Activated naive CD8-positive, alpha-beta T cell treated with anti-CD3 and anti-CD28 coated beads, Interleukin-2, amount 50 U/mL, for 24 hours (primary cell): ENCODE results near the gene PAM.

Source experiments
- ATAC-seq: fragments of 150-1000 bp; cut with Tn5 transposase; one replicate; pipeline ENCODE4 v1.10.0; 2021
- DNase-seq: peaks from one replicate; pipeline ENCODE4 v3.0.0; 2021
- H3K27ac Mint-ChIP-seq: one replicate; pipeline ENCODE4 v1.8.0; 2021; ENCODE audit warnings: mild to moderate bottlenecking, mixed read lengths
- H3K27me3 Mint-ChIP-seq: one replicate; pipeline ENCODE4 v1.8.0; 2021; ENCODE audit warnings: mixed read lengths
- H3K36me3 Mint-ChIP-seq: one replicate; pipeline ENCODE4 v1.8.0; 2021; ENCODE audit warnings: low read depth, mixed read lengths
- H3K4me1 Mint-ChIP-seq: one replicate; pipeline ENCODE4 v1.8.0; 2021; ENCODE audit warnings: mixed read lengths
- H3K4me3 Mint-ChIP-seq: one replicate; pipeline ENCODE4 v1.8.0; 2021; ENCODE audit warnings: mild to moderate bottlenecking, moderate library complexity, mixed read lengths
- H3K9me3 Mint-ChIP-seq: one replicate; pipeline ENCODE4 v1.8.0; 2021; ENCODE audit warnings: mixed read lengths

Gene PAM

DNA sequence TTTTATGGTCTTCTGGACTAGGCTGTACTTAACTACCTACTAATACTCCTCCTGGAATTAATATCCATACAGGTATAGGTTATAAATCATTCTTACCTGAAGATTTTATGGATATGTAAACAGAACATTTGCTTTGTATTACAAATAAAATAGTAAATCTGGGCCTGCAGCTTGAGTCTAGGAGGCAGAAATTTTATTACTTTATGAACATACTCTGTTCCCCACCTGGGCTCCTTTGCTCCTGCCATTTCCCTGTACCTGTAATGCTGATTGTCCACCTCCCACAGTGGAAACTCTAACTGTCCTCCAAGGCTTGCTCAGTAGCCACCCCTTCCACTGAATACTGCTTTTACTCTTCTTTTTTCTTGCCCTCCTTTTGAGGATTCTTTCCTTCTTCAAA, 108.0 kb downstream of the PAM start:
- H3K27me3 Mint-ChIP-seq = peaks cover 16% of the 10 kb centered on the region
- DNase-seq = no peak
- peaks cover 14% of the 10 kb centered on the region for H3K36me3 Mint-ChIP-seq
- H3K4me1 Mint-ChIP-seq = peaks cover 13% of the 10 kb centered on the region
- H3K9me3 Mint-ChIP-seq = no peaks in the 10 kb centered on the region
- H3K27ac Mint-ChIP-seq = no peak overlapping the region
- no peak overlapping the region for H3K4me3 Mint-ChIP-seq
- ATAC-seq = no peak

GRCh38 chr5:102863764-102864560, 108.9 kb downstream of the PAM start:
- H3K4me3 Mint-ChIP-seq = no peak overlapping the region
- H3K9me3 Mint-ChIP-seq = no peaks in the 10 kb centered on the region
- peaks cover 17% of the 10 kb centered on the region for H3K36me3 Mint-ChIP-seq
- DNase-seq (no peak), ATAC-seq (no peak)
- no peak overlapping the region for H3K27ac Mint-ChIP-seq
- peaks cover 13% of the 10 kb centered on the region for H3K4me1 Mint-ChIP-seq
- H3K27me3 Mint-ChIP-seq = peaks cover 16% of the 10 kb centered on the region

DNA sequence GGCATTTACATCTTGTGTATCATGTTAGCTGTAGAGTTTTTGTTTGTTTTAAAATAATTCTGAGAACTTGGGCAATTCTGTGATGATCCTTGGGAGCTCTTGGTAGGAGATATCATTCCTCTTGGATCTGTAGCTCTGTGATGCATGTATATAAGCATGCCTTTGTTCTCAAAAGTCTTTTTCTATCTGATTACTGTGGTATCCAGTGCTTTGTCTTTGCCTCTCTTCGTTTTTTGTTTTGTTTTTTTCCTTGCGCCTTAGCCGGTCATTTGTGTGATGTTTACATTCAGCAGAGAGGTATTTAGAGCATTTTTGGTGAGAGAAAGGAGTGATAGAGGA, 110.0 kb downstream of the PAM start:
- Mint-ChIP-seq H3K27me3 (peaks cover 16% of the 10 kb centered on the region), H3K4me3 (peak overlapping the region; percentile 73), H3K9me3 (peaks cover 5% of the 10 kb centered on the region), H3K27ac (peak overlapping the region; percentile 24), H3K4me1 (peaks cover 13% of the 10 kb centered on the region), H3K36me3 (peaks cover 26% of the 10 kb centered on the region)
- DNase-seq = no peak
- ATAC-seq = no peak

- ATAC-seq (peak; percentile 98), DNase-seq (peak; percentile 59)
- Mint-ChIP-seq H3K27ac (peak overlapping the region; percentile 24), H3K36me3 (peaks cover 29% of the 10 kb centered on the region), H3K9me3 (peaks cover 5% of the 10 kb centered on the region), H3K4me1 (peaks cover 13% of the 10 kb centered on the region), H3K4me3 (peak overlapping the region; percentile 73), H3K27me3 (peaks cover 16% of the 10 kb centered on the region)
Measured at GRCh38 chr5:102865510-102866236, 110.6 kb downstream of the PAM start.

- H3K27ac Mint-ChIP-seq = no peak overlapping the region
- peaks cover 16% of the 10 kb centered on the region for H3K27me3 Mint-ChIP-seq
- peaks cover 13% of the 10 kb centered on the region for H3K4me1 Mint-ChIP-seq
- H3K4me3 Mint-ChIP-seq = peak overlapping the region; percentile 73
- peaks cover 29% of the 10 kb centered on the region for H3K36me3 Mint-ChIP-seq
- no peak for DNase-seq
- H3K9me3 Mint-ChIP-seq = peaks cover 5% of the 10 kb centered on the region
- no peak for ATAC-seq
Measured at GRCh38 chr5:102866237-102866600, 111.1 kb downstream of the PAM start.

- H3K4me1 Mint-ChIP-seq = peaks cover 13% of the 10 kb centered on the region
- H3K9me3 Mint-ChIP-seq = peaks cover 5% of the 10 kb centered on the region
- ATAC-seq (no peak), DNase-seq (no peak)
- no peak overlapping the region for H3K27ac Mint-ChIP-seq
- peaks cover 34% of the 10 kb centered on the region for H3K36me3 Mint-ChIP-seq
- H3K4me3 Mint-ChIP-seq = no peak overlapping the region
- peaks cover 16% of the 10 kb centered on the region for H3K27me3 Mint-ChIP-seq
Measured at GRCh38 chr5:102867992-102868662, 113.0 kb downstream of the PAM start.

DNA sequence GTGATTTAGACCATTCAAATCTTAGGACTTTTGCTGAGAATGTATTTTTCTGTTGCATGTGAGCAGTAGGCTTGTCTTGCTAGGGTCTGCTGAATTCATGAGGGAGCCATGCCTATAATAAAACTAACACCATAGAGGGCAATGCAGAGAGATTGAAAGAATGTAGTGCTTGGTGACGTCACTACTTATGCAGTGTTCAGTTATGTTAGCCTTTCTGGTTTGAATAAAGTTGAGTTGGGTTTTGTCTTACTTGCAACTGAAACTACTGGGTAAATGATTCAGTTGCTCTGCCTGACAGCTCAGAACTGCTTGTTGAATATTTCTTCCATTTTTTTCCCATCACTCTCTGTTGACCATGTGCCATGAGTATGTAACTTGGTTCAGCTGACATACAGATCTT, 114.1 kb downstream of the PAM start:
- Mint-ChIP-seq H3K27ac (no peak overlapping the region), H3K36me3 (peaks cover 40% of the 10 kb centered on the region), H3K4me3 (no peak overlapping the region), H3K27me3 (peaks cover 16% of the 10 kb centered on the region), H3K4me1 (peaks cover 13% of the 10 kb centered on the region), H3K9me3 (peaks cover 5% of the 10 kb centered on the region)
- DNase-seq (no peak), ATAC-seq (no peak)

DNA sequence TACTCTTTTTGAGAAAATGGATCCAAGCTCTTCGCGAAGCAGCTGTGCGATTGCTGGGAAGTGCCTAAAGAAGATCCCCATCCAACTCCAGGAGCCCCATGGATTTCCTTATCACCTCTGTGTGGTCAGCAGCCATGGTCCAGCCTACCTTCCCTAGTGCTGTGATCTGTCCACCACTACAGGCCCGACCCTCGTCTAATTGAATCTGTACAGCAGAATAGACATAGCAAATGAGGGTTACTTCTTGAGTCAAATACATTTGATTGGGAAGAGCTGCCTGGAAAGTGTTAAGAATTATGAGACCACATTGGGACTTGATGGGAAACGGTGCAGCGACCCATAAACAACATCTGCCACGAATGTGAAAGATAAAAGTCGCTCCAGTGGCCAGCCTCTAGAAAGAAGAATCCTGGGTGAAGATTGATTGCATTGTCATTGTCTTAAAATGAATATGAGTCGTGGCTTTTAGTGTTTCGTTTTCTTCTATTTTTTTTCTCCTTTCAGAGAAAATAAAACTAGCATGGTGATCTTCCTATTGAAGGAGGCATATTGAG, 118.4 kb downstream of the PAM start:
- Mint-ChIP-seq H3K27ac (no peak overlapping the region), H3K4me3 (no peak overlapping the region), H3K36me3 (peaks cover 34% of the 10 kb centered on the region), H3K9me3 (peaks cover 5% of the 10 kb centered on the region), H3K27me3 (no peaks in the 10 kb centered on the region), H3K4me1 (no peaks in the 10 kb centered on the region)
- ATAC-seq = no peak
- no peak for DNase-seq

- DNase-seq = no peak
- no peak for ATAC-seq
- peaks cover 5% of the 10 kb centered on the region for H3K9me3 Mint-ChIP-seq
Measured at GRCh38 chr5:102874054-102874453, 118.9 kb downstream of the PAM start.

DNA sequence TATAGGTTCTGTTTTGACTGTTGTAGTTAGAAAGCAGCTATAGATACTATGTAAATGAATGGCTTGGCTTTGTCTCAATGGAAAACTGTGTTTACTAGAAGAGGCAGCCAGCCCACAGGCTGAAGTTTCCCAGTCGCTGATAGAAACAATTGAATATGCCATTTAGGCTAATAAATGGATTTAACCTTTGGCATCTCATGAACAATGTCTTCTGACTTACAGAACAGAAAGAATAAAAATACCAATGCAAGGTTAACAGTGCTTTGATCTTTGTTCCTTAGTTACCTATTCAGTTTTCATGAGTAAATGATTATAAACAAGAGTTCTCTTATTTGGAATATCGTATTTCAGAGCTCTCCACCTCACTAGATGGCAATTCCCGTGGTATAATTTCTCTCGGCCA, 120.6 kb downstream of the PAM start:
- H3K36me3 Mint-ChIP-seq = peaks cover 23% of the 10 kb centered on the region
- no peaks in the 10 kb centered on the region for H3K4me1 Mint-ChIP-seq
- no peak overlapping the region for H3K4me3 Mint-ChIP-seq
- no peak overlapping the region for H3K27ac Mint-ChIP-seq
- no peaks in the 10 kb centered on the region for H3K27me3 Mint-ChIP-seq
- DNase-seq = no peak
- ATAC-seq = no peak
- no peaks in the 10 kb centered on the region for H3K9me3 Mint-ChIP-seq

More at GRCh38 chr5:102874054-102874453, 118.9 kb downstream of the PAM start:
- Mint-ChIP-seq H3K36me3 (peaks cover 33% of the 10 kb centered on the region), H3K27ac (no peak overlapping the region), H3K27me3 (no peaks in the 10 kb centered on the region), H3K4me1 (no peaks in the 10 kb centered on the region), H3K4me3 (no peak overlapping the region)

- no peaks in the 10 kb centered on the region for H3K9me3 Mint-ChIP-seq
- H3K27me3 Mint-ChIP-seq = no peaks in the 10 kb centered on the region
- no peak overlapping the region for H3K4me3 Mint-ChIP-seq
- H3K4me1 Mint-ChIP-seq = no peaks in the 10 kb centered on the region
- ATAC-seq (no peak), DNase-seq (no peak)
- no peak overlapping the region for H3K27ac Mint-ChIP-seq
- H3K36me3 Mint-ChIP-seq = peaks cover 23% of the 10 kb centered on the region
Measured at GRCh38 chr5:102876610-102877009, 121.5 kb downstream of the PAM start.

- no peak overlapping the region for H3K4me3 Mint-ChIP-seq
- H3K27ac Mint-ChIP-seq = no peak overlapping the region
- H3K9me3 Mint-ChIP-seq = no peaks in the 10 kb centered on the region
- ATAC-seq (no peak), DNase-seq (no peak)
- H3K27me3 Mint-ChIP-seq = no peaks in the 10 kb centered on the region
- H3K36me3 Mint-ChIP-seq = peaks cover 13% of the 10 kb centered on the region
- H3K4me1 Mint-ChIP-seq = no peaks in the 10 kb centered on the region
Measured at GRCh38 chr5:102879741-102880140, 124.6 kb downstream of the PAM start.

- peaks cover 6% of the 10 kb centered on the region for H3K36me3 Mint-ChIP-seq
- H3K27ac Mint-ChIP-seq = no peak overlapping the region
- no peak overlapping the region for H3K4me3 Mint-ChIP-seq
- no peaks in the 10 kb centered on the region for H3K27me3 Mint-ChIP-seq
- ATAC-seq (no peak), DNase-seq (no peak)
- peaks cover 5% of the 10 kb centered on the region for H3K4me1 Mint-ChIP-seq
- H3K9me3 Mint-ChIP-seq = no peaks in the 10 kb centered on the region
Measured at GRCh38 chr5:102886586-102886985, 131.5 kb downstream of the PAM start.

GRCh38 chr5:102888483-102888882, 133.4 kb downstream of the PAM start:
- no peak for ATAC-seq
- H3K27ac Mint-ChIP-seq = no peak overlapping the region
- peaks cover 9% of the 10 kb centered on the region for H3K36me3 Mint-ChIP-seq
- H3K9me3 Mint-ChIP-seq = no peaks in the 10 kb centered on the region
- DNase-seq = no peak
- H3K4me1 Mint-ChIP-seq = peaks cover 5% of the 10 kb centered on the region
- no peak overlapping the region for H3K4me3 Mint-ChIP-seq
- H3K27me3 Mint-ChIP-seq = no peaks in the 10 kb centered on the region

DNA sequence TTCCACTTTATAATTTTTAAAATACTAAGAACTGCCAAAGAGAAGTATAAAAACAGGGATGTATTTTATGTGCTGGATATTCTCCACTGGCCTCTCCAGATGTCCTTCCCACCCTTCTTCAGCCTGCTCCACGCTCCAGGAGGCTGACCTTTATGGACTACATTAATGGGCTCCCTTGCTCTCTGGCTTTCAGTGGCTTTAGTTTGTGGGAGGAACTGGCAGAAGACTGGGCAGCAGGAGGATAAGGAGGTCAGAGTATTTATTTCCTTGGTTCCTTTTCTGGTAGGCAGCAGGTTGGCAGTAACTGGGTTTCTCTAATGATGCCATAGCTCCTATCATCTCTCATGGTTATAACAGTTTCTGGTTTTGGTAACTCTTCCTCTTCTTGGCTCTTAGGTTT, 133.9 kb downstream of the PAM start:
- H3K4me1 Mint-ChIP-seq = peaks cover 5% of the 10 kb centered on the region
- ATAC-seq = no peak
- H3K9me3 Mint-ChIP-seq = no peaks in the 10 kb centered on the region
- DNase-seq = no peak
- no peaks in the 10 kb centered on the region for H3K27me3 Mint-ChIP-seq
- H3K4me3 Mint-ChIP-seq = no peak overlapping the region
- H3K36me3 Mint-ChIP-seq = peaks cover 10% of the 10 kb centered on the region
- no peak overlapping the region for H3K27ac Mint-ChIP-seq
